Neural progenitor cell (in vitro differentiated cells): ENCODE results near the gene STKLD1.

ENCODE experiments used
- CTCF ChIP-seq: fragments of 200-600 bp; sonication (generic); IDR thresholded peaks from 2 replicates; pipeline ENCODE4 v1.5.1; 2017; ENCODE audit warnings: antibody characterized with exemption, mild to moderate bottlenecking
- EZH2 ChIP-seq: fragments of 200-600 bp; sonication (generic); IDR thresholded peaks from 2 replicates; pipeline ENCODE4 v1.6.1; 2017; ENCODE audit warnings: antibody characterized with exemption, mild to moderate bottlenecking, moderate library complexity

- TF ChIP-seq CTCF (no peak), EZH2 (no peak)
Observed at GRCh38 chr9:133440874-133441273, 64.7 kb downstream of the STKLD1 start.
